Esophagus mucosa (tissue), 1 donor: ENCODE results near the gene SIGLEC8. TPM values are rescaled to one million over a fixed set of nuclear protein-coding genes. Genes with fewer than 3 reads are reported as not detected.
"Not testable (repeated sequence)": the region's sequence is repeated elsewhere in the genome, so short reads cannot be mapped to it uniquely, and the experiment has no call there.

Source experiments
- ATAC-seq: fragments of 200-7000 bp; cut with Tn5 transposase; one replicate; pipeline ENCODE4 v1.9.1; 2020
- total RNA-seq: library from RNA; stranded (reverse); gene quantifications from one replicate; pipeline ENCODE4 v1.2.4, GENCODE V29; 2023
- donor health status: DM: yes; HTN: yes; CAD: no.

Gene SIGLEC8
- total RNA-seq, 1 donor from 2014 or later = not detected

DNA sequence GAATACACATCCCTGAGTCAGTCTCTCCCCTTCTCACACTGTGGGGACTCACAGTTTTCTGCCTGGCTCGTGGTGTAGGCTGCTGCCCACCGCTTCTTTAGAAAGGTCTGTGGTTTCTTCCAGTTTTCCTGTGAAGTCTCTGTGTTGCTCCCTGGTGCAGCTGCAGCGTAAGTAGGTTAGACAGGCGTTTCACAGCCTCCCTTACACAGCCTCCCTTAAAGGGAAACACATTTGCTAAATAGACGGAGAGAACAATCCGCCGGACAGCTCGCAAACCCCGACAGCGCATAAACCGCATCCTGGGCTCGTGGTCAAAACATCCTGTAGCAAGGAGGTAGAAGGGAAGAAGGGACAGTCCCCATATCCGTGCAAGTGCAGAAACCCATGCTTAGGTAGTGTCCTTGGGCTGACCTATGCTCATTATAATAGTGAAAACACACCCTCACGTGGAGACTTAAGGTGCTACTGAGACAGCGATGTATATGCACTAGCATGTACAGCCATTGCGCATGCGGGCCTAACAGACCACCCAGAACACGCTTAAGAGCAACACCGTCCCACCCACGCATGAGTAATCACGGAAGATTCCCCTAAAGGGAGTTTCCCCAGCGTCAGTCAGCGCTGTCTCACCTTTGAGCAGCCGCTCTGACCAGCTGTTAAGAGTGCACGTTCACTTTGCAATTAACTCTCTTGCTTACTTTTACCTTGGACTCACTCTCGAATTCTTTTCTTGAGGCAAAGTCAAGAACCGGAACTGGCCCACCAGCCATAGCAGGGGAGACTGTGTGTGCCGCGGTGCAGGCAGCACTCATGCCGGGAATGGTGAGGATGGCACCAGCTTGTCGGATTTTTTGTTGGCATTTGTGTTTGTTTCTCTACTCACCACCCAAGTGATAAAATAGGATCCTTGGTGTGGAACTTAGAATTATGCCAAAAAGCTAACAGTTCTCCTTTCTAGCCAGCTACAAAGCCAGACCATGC lies 16.6 kb downstream of the SIGLEC8 start:
- ATAC-seq = peak; percentile 88

- ATAC-seq = peak; percentile 21
Measured at GRCh38 chr19:51440846-51441409, 17.3 kb downstream of the SIGLEC8 start.

DNA sequence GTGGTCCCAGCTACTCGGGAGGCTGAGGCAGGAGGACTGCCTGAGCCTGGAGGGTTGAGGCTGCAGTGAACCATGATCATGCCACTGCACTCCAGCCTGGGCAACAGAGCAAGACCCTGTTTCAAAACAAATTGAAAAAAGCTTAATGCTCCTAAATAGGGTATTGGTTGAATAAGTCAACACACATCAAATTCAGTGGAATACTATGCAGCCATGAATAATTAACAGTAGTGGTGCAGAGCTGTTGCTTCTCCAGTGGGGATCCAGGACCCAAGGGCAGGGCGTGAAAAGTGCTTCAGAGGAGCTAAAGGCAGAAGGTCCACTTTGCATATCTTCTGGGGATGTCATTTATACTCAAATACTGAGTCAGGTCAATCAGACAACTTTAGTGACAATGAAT lies 18.2 kb downstream of the SIGLEC8 start:
- ATAC-seq = no peak

DNA sequence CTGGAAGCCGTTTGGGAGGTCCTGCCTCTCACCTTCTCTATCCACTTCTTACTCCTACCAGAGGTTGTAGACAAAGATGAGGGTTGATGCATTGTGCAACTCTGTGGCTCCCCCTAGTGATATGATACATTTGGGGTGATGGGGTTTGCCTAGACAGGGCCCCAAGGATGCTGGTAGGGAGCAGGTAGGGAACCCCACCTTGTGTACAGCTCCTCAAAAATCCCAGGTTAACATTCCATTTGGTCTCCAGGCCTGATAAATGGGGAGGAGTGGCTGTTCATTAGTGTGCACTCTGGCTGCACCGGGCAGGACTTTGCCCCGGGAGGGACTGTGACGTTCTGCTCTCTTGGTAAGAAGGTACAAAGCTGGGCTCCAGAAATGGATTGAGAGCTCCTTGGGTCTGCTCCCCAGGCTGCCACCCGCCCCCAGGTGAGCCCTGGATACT lies 19.2 kb downstream of the SIGLEC8 start:
- peak; percentile 58 for ATAC-seq

- no peak for ATAC-seq
Measured at GRCh38 chr19:51434456-51434855, 23.8 kb downstream of the SIGLEC8 start.

DNA sequence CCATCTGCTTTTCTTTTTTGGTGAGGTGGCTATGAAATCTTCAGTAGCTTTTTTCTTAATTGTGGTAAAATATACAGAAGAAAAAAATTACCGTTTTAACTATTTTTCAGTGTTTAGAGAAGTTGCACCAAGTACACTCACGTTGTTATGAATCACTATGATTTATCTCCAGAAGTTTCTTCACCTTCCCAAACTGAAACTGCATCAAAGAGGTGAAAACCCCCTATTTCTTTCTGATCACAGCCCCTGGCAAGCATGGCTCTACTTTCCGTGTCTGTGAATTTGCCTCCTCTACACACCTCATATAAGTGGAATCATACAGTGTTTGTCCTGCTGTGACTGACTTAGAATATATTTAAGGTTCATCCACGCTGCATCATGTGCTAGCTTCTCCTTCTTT lies 25.2 kb downstream of the SIGLEC8 start:
- no peak for ATAC-seq

GRCh38 chr19:51431124-51431523 lies 27.1 kb downstream of the SIGLEC8 start:
- no peak for ATAC-seq

DNA sequence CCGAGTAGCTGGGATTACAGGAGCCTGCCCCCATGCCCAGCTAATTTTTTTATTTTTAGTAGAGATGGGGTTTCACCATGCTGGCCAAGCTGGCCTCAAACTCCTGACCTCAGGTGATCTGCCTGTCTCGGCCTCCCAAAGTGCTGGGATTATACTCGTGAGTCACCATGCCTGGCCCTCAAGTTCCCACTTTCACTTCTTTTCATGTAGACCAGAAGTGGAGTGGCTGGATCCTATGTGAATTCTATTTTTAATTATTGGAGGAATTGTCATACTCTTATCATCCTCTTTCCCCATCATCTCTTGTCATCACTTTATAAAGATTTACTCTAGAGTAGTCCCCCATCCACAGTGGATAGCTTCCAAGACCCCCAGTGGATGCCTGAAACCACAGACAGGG lies 28.0 kb downstream of the SIGLEC8 start:
- no peak for ATAC-seq

- no peak for ATAC-seq
Measured at GRCh38 chr19:51427201-51427600, 31.1 kb downstream of the SIGLEC8 start.

DNA sequence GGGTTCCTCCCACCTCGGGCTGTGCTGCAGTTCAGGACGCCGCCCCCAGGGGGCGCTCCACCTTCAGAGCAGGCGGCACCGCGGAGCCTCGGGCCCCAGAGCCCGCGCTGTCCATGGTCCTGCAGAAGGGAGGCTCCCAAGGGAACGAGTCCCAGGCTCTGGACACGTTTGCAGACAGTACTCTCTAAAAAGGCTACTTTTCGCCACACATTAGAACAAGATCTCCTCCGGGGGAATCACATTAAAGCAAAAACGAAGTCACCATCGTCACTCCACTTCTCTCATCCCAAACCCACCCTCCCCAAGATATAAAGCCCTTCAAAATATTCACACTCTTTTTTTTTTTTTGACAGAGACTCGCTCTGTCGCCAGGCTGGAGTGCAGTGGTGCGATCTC lies 36.2 kb downstream of the SIGLEC8 start:
- ATAC-seq = peak; percentile 95

- no peak for ATAC-seq
Measured at GRCh38 chr19:51421229-51422052, 36.8 kb downstream of the SIGLEC8 start.

- not testable (repeated sequence) for ATAC-seq
Measured at GRCh38 chr19:51420511-51420910, 37.7 kb downstream of the SIGLEC8 start.

DNA sequence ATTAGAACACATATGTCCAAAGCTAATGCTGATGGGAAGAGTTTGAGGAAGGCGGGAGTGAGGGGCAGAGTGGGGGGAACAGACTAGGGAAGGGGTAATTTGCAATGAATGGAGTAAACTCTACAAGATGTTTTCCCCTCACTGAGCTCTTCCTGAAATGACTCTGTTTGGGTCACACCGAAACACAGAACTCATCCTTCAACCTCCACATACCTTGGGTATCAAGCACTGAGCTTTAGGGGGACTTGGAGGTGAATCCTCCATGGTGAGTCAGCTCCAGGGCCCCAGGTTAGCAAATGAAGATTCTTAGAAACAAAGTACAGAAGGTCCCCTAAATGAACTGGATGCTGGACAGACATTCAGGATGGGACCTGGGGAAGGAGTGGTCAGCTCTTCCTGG lies 39.5 kb downstream of the SIGLEC8 start:
- ATAC-seq = no peak

GRCh38 chr19:51417810-51418157 lies 40.5 kb downstream of the SIGLEC8 start:
- peak; percentile 16 for ATAC-seq

DNA sequence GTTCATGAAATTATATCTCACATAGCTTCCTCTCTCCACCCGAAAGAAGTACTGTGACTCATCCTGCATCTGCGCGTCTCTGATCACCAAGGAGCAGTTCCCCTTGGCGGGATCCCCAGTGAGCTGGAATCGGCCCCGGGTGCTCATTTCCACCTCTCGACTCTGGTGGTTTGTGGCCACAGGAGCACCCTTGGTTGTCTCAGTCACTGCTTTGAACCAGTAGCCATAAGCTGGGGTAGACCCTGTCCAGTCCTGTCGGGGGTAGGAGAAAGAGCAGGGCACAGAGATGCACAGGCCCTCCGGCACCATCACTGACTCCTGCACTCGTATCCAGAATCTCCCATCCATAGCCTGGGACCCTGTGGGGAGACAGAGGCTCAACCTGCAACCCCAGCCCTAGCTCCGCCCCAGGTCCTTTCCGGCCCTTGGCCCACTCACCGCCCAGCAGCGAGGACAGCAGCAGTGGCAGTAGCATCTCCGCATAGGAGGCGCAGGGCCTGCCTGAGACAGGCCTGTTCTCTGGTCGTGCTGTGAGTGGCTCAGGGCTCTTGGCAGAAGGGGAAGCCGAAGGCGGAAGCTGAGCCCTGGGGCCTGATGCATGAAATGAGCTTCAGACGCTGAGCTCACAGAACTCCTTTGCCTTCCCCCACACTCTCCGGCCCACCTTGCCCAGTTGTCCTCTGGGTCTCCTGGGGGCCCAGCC lies 41.0 kb downstream of the SIGLEC8 start, which contains the start of gene SIGLEC10:
TSS of gene SIGLEC10 (minus strand) at position 536 of the 703 bp plus-strand sequence. CDS start at position 475, 61 bp downstream.
- ATAC-seq = peak; percentile 44

DNA sequence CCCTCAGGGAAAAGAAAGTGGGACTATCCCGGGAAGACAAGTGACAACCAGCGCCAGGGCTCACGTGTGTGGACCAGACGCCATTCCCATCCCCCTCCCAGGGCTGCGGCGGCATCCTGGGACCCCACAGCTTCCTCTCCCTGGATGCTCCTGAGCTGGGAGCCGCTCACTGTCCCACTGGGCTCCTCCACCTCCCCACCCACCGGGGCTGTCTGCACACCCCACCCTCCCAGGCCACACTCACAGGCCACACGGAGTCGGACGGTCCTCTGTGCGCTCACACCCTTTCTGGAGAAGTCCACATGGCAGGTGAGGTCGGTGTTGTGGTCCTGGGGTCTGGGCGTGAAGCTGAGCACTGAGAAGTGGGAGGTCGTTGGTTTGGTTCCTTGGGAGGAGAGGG lies 41.8 kb downstream of the SIGLEC8 start:
- ATAC-seq = not testable (repeated sequence)

- no peak for ATAC-seq
Measured at GRCh38 chr19:51415187-51415586, 43.1 kb downstream of the SIGLEC8 start.

GRCh38 chr19:51410950-51411748 lies 47.1 kb downstream of the SIGLEC8 start:
- ATAC-seq = no peak

GRCh38 chr19:51407511-51408131 lies 50.6 kb downstream of the SIGLEC8 start:
- ATAC-seq = peak; percentile 79

DNA sequence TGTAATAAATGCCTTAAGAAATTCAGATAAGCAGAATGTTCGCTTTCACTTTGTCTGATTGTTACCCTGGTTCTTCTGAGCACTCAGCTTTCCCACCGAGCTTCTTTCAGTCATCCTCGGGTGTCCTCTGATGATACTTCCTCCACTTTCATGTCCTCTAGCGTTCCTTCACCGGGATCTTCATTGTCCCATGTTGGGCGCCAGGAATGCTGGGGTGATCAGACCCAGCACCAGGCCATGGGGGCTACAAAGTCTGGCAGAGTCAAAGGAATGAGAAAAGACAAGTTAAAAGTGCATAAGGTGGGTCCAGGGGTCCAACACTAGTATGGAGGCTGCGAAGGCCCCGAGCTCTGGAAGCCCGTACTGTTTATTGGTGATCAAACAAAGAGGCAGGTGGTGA lies 56.1 kb downstream of the SIGLEC8 start:
- ATAC-seq = no peak
